ENCODE data around the gene MYCL.

MYCL gene

DNA sequence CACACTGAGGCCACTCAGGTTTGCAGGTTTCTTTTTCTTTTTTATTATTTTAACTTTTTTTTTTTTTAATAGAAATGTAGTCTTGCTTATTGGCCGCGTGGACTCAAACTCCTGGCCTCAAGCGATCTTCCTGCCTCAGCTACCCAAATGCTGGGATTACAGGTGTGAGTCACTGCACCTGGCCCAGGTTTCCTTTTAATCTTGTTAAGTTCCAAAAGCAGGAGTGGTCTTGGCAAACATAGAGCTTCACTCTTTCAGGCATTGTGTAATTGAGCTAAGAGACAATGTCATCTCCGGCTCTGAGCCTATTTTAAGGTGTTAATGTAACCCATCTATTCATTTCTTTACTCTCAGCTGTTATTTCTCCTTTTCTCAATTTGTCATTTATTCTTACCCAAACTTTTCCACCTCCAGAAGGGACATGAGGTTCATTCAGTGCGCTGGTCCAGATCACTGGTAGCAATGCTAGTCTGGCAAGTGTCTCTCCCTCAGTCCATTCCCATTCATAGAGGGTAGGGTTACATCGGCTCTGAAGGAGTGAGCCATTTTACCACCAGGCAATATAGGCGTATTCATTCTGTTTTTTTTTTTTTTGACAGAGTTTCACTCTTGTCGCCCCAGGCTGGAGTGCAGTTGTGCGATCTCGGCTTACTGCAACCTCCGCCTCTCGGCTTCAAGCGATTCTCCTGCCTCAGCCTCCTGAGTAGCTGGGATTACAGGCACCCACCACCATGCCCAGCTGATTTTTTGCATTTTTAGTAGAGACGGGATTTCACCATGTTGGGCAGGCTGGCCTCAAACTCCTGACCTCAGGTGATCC lies 42.0 kb upstream of the MYCL start:
- TF ChIP-seq TAF1 (IDR thresholded peaks at IDR 0.05; ENCODE audit: borderline replicate concordance, insufficient read depth, low read length) (no peak), POLR2AphosphoS5 (IDR thresholded peaks at IDR 0.05; ENCODE audit: low read depth, low read length) (no peak), FOXP2 (optimal IDR thresholded peaks at IDR 0.05; ENCODE audit: borderline replicate concordance, extremely low read depth, extremely low read length, insufficient read depth) (no peak), SIN3A (IDR thresholded peaks at IDR 0.05; ENCODE audit: borderline replicate concordance, insufficient read depth, low read length) (no peak)
- TF ChIP-seq, protein P1, sequence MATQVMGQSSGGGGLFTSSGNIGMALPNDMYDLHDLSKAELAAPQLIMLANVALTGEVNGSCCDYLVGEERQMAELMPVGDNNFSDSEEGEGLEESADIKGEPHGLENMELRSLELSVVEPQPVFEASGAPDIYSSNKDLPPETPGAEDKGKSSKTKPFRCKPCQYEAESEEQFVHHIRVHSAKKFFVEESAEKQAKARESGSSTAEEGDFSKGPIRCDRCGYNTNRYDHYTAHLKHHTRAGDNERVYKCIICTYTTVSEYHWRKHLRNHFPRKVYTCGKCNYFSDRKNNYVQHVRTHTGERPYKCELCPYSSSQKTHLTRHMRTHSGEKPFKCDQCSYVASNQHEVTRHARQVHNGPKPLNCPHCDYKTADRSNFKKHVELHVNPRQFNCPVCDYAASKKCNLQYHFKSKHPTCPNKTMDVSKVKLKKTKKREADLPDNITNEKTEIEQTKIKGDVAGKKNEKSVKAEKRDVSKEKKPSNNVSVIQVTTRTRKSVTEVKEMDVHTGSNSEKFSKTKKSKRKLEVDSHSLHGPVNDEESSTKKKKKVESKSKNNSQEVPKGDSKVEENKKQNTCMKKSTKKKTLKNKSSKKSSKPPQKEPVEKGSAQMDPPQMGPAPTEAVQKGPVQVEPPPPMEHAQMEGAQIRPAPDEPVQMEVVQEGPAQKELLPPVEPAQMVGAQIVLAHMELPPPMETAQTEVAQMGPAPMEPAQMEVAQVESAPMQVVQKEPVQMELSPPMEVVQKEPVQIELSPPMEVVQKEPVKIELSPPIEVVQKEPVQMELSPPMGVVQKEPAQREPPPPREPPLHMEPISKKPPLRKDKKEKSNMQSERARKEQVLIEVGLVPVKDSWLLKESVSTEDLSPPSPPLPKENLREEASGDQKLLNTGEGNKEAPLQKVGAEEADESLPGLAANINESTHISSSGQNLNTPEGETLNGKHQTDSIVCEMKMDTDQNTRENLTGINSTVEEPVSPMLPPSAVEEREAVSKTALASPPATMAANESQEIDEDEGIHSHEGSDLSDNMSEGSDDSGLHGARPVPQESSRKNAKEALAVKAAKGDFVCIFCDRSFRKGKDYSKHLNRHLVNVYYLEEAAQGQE (IDR thresholded peaks at IDR 0.05; ENCODE audit: insufficient read depth in 1 of 2, low read depth in 2 of 2, low read length in 2 of 2) = no peak

DNA sequence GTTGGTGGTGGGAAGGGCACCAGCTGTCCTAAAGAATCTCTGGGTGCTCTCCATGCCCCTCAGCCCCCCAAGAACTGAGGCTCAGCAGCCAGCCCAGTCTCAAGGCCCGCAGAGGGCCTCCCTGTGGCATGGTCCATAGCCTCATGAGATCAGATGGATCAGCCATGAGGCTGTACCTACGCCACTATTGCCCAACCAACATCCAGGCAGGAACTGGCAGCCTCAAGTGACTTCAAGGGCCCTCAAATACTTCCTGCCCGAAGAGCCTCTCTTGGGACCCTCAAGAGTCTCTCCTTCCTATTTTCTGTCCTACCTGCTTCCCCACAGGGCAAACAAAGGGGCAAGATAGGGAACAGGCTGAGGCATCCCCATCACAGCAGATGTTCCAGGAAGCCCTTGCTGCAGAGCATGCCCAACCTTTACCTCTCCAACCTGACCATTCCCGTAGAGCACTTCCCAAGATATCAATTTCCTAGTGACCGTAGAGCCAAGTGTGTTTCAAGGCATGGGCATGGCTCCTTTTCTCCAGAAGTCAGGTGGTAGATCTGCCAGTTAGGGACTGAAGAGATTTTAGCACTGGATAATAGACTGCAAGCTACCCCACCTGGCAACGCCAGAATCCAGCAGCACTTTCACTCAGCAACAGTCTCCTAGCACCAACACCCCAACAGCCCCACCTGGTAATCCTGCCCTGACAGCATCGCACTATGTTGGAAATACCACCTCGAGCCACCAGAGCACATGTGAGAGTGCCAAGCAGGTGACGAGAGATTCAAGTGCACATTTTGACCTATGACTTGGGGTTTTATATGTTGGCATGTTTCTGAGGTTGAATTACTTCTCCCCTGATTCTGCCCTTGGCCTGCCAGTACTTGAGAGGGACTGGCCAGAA lies 39.5 kb upstream of the MYCL start:
- TF ChIP-seq FOXP2 (optimal IDR thresholded peaks at IDR 0.05; ENCODE audit: borderline replicate concordance, extremely low read depth, extremely low read length, insufficient read depth) (no peak), TAF1 (IDR thresholded peaks at IDR 0.05; ENCODE audit: borderline replicate concordance, insufficient read depth, low read length) (no peak), POLR2AphosphoS5 (IDR thresholded peaks at IDR 0.05; ENCODE audit: low read depth, low read length) (no peak), SIN3A (IDR thresholded peaks at IDR 0.05; ENCODE audit: borderline replicate concordance, insufficient read depth, low read length) (no peak)
- TF ChIP-seq, protein P1 (IDR thresholded peaks at IDR 0.05; ENCODE audit: insufficient read depth in 1 of 2, low read depth in 2 of 2, low read length in 2 of 2) = no peak

DNA sequence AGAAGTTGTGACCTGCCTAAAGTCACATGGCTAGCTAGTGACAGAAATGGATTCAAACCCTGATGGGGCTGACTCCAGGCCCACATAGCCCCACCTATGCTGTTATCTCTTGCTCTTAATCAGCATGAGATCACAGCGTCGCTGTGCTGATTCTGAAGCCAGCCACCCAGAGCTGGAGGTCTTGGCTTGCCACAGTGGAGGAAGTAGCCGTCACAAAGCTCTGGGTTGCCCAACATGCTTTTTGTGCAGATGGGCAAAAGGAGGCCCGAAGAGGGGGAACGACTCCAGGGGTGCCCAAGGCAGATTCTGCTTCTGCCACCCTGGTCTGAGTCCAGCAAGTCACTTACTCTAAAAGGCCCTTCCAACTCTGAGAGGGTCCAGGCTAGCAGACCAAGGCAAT lies 38.5 kb upstream of the MYCL start:
- no peak for TF ChIP-seq SIN3A (IDR thresholded peaks at IDR 0.05; ENCODE audit: borderline replicate concordance, insufficient read depth, low read length)
- TF ChIP-seq POLR2AphosphoS5 (IDR thresholded peaks at IDR 0.05; ENCODE audit: low read depth, low read length) = no peak
- TF ChIP-seq, protein P1 (IDR thresholded peaks at IDR 0.05; ENCODE audit: insufficient read depth in 1 of 2, low read depth in 2 of 2, low read length in 2 of 2) = no peak
- TF ChIP-seq TAF1 (IDR thresholded peaks at IDR 0.05; ENCODE audit: borderline replicate concordance, insufficient read depth, low read length) = no peak
- no peak for TF ChIP-seq FOXP2 (optimal IDR thresholded peaks at IDR 0.05; ENCODE audit: borderline replicate concordance, extremely low read depth, extremely low read length, insufficient read depth)

DNA sequence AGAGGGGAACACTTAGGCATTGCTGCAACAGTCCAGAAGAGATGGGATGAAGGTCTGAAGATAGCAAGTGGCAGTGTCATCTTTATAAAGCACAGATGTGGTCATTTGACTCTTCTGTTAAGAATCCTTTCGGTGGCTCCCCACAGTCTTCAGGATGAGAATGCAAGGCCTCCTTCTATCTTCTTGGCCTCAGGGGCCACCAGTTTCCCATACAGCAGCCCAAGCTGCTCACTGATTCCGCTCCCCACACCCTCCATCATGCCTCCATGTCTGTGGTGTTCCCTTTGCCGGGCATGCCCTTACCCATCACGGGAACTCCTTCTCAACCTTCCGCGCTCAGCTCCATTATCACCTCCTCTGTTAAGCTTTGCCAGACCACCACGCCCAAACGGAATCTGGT lies 37.1 kb upstream of the MYCL start:
- no peak for TF ChIP-seq SIN3A (IDR thresholded peaks at IDR 0.05; ENCODE audit: borderline replicate concordance, insufficient read depth, low read length)
- no peak for TF ChIP-seq FOXP2 (optimal IDR thresholded peaks at IDR 0.05; ENCODE audit: borderline replicate concordance, extremely low read depth, extremely low read length, insufficient read depth)
- TF ChIP-seq TAF1 (IDR thresholded peaks at IDR 0.05; ENCODE audit: borderline replicate concordance, insufficient read depth, low read length) = no peak
- TF ChIP-seq, protein P1 (IDR thresholded peaks at IDR 0.05; ENCODE audit: insufficient read depth in 1 of 2, low read depth in 2 of 2, low read length in 2 of 2) = no peak
- TF ChIP-seq POLR2AphosphoS5 (IDR thresholded peaks at IDR 0.05; ENCODE audit: low read depth, low read length) = no peak
